AML-193 (cell line): ENCODE measurements around the gene LRRC58.

Experiments used
- DNase-seq, 2 experiments: peaks; one replicate each; lab custom pipeline; 2025; lab: John Stamatoyannopoulos, UW

Gene LRRC58

GRCh38 chr3:120276767-120277166 is 72.4 kb downstream of the LRRC58 start:
- DNase-seq, result no peak

- no peak for DNase-seq
Observed at GRCh38 chr3:120275618-120276017, 73.5 kb downstream of the LRRC58 start.

GRCh38 chr3:120274739-120275167 is 74.4 kb downstream of the LRRC58 start:
- no peak for DNase-seq
